HepG2 (cell line): ENCODE data around the gene KIZ. TPM values are rescaled to one million over a fixed set of nuclear protein-coding genes. Genes with fewer than 3 reads are reported as not detected.

Experiments used
- ARID4A ChIP-seq: sonication (generic); formaldehyde crosslinking; IDR thresholded peaks from 2 replicates; pipeline ENCODE4 v1.5.0; 2020; ENCODE audit warnings: mild to moderate bottlenecking, missing genetic modification reagents, borderline replicate concordance
- MYNN ChIP-seq: sonication (generic); formaldehyde crosslinking; IDR thresholded peaks from 2 replicates; pipeline ENCODE4 v1.4.0; 2020; ENCODE audit warnings: mild to moderate bottlenecking, low read depth, missing genetic modification reagents
- NR0B2 ChIP-seq: sonication (generic); formaldehyde crosslinking; IDR thresholded peaks from 2 replicates; pipeline ENCODE4 v1.4.0; 2020; ENCODE audit warnings: mild to moderate bottlenecking, missing genetic modification reagents
- NR3C1 ChIP-seq: sonication (generic); formaldehyde crosslinking; IDR thresholded peaks from 2 replicates; pipeline ENCODE4 v1.4.0; 2020; ENCODE audit warnings: missing genetic modification reagents
- RBFOX2 ChIP-seq: fragments of 200-400 bp; formaldehyde crosslinking; IDR thresholded peaks from 2 replicates; pipeline ENCODE4 v1.6.1; 2017; ENCODE audit warnings: low read depth, mild to moderate bottlenecking, low read length
- RFXAP ChIP-seq: sonication (generic); formaldehyde crosslinking; IDR thresholded peaks from 2 replicates; pipeline ENCODE4 v1.4.0; 2020; ENCODE audit warnings: missing genetic modification reagents, borderline replicate concordance
- SSRP1 ChIP-seq: IDR thresholded peaks from 2 replicates; pipeline ENCODE4 v1.6.1; 2016; ENCODE audit warnings: control low read depth
- STAG1 ChIP-seq: sonication (generic); formaldehyde crosslinking; IDR thresholded peaks from 2 replicates; pipeline ENCODE4 v1.4.0; 2020; ENCODE audit warnings: missing genetic modification reagents
- ZNF407 ChIP-seq: sonication (generic); formaldehyde crosslinking; IDR thresholded peaks from one replicate; pipeline ENCODE4 v1.5.1; 2020; ENCODE audit warnings: mild to moderate bottlenecking, missing genetic modification reagents; ENCODE audit errors: not compliant biosample characterization
- ZNF510 ChIP-seq: sonication (generic); formaldehyde crosslinking; IDR thresholded peaks from 2 replicates; pipeline ENCODE4 v1.4.0; 2020; ENCODE audit warnings: low read depth, mild to moderate bottlenecking, missing genetic modification reagents
- ZNF512 ChIP-seq: sonication (generic); formaldehyde crosslinking; IDR thresholded peaks from 2 replicates; pipeline ENCODE4 v1.4.0; 2020; ENCODE audit warnings: mild to moderate bottlenecking, missing genetic modification reagents
- ZNF546 ChIP-seq: sonication (generic); formaldehyde crosslinking; conservative IDR thresholded peaks from 2 replicates; pipeline ENCODE4 v1.8.1; 2023; ENCODE audit warnings: mild to moderate bottlenecking, missing genetic modification reagents
- ZNF562 ChIP-seq: sonication (generic); formaldehyde crosslinking; IDR thresholded peaks from 2 replicates; pipeline ENCODE4 v1.8.0; 2022; ENCODE audit warnings: missing genetic modification reagents, borderline replicate concordance
- ZNF564 ChIP-seq: sonication (generic); formaldehyde crosslinking; IDR thresholded peaks from 2 replicates; pipeline ENCODE4 v1.8.1; 2023; ENCODE audit warnings: mild to moderate bottlenecking, missing genetic modification reagents
- ZNF772 ChIP-seq: sonication (generic); formaldehyde crosslinking; IDR thresholded peaks from 2 replicates; pipeline ENCODE4 v1.5.0; 2020; ENCODE audit warnings: mild to moderate bottlenecking, missing genetic modification reagents
- ZNF883 ChIP-seq: sonication (generic); formaldehyde crosslinking; IDR thresholded peaks from 2 replicates; pipeline ENCODE4 v1.5.1; 2020; ENCODE audit warnings: mild to moderate bottlenecking, missing genetic modification reagents; ENCODE audit errors: not compliant biosample characterization
- polyA plus RNA-seq, 8 experiments: library from polyadenylated mRNA; depleted of rRNA in 3 of 8; stranded (reverse) in 7 of 8; unstranded in 1 of 8; fragments of >200 nt; fragmentation: Illumina TruSeq in 4 of 8; extraction: Trizol in 4 of 8; gene quantifications; 2 replicates each; pipeline versions ENCODE4 v1.2.1 to v1.2.3, GENCODE V29; 2011 to 2016; ENCODE audit warnings: low read depth in 4 of 8, missing spikeins in 1 of 8, mixed read lengths in 1 of 8; ENCODE audit not compliant: insufficient read depth in 1 of 8
- total RNA-seq, 5 experiments: library from RNA; depleted of rRNA; stranded (reverse); fragments of >200 nt; fragmentation: Illumina TruSeq; extraction: Trizol; gene quantifications; 2 replicates each; pipeline ENCODE4 v1.2.3, GENCODE V29; 2016; ENCODE audit warnings: low read depth in 1 of 5

KIZ gene
- total and polyA plus RNA-seq, 2 of the 13 experiments (the other 11 are each of a cell fraction or from before 2014, with no cell fraction given), result 46.3 to 114 TPM

- TF ChIP-seq ZNF512 (CRISPR knock-in tag) (no peak), ZNF510 (no peak), ARID4A (CRISPR knock-in tag) (no peak), RBFOX2 (no peak), ZNF772 (no peak), NR0B2 (CRISPR knock-in tag) (no peak), ZNF562 (CRISPR knock-in tag) (no peak), ZNF546 (CRISPR knock-in tag) (no peak), MYNN (CRISPR knock-in tag) (no peak), RFXAP (CRISPR knock-in tag) (no peak), NR3C1 (CRISPR knock-in tag) (no peak), STAG1 (CRISPR knock-in tag) (no peak), ZNF883 (CRISPR knock-in tag) (no peak), SSRP1 (CRISPR knock-in tag) (no peak), ZNF564 (CRISPR knock-in tag) (no peak), ZNF407 (CRISPR knock-in tag) (no peak)
Measured at GRCh38 chr20:21077809-21078345, 48.0 kb upstream of the KIZ start (continued).
